Liver (tissue), 9 donors: Measurements from ENCODE around the gene TRIOBP. TPM values are rescaled to one million over a fixed set of nuclear protein-coding genes. Genes with fewer than 3 reads are reported as not detected.

Experiments
- DNase-seq: peaks from one replicate; pipeline ENCODE4 v3.0.0-alpha.2; 2017; ENCODE audit warnings: low spot score
- H3K27ac ChIP-seq, 2 donors: one replicate each; pipeline ENCODE4 v1.7.0; 2013; ENCODE audit warnings: inconsistent platforms in 2 of 2, low read length in 2 of 2, control low read depth in 1 of 2, low read depth in 1 of 2, mild to moderate bottlenecking in 1 of 2
- H3K27me3 ChIP-seq, 4 donors: one replicate each; pipeline versions ENCODE4 v1.6.1 to v1.7.0; 2013; ENCODE audit warnings: low read length in 3 of 4, inconsistent platforms in 1 of 4, mild to moderate bottlenecking in 1 of 4, moderate library complexity in 1 of 4; ENCODE audit not compliant: control insufficient read depth in 4 of 4, insufficient read depth in 4 of 4
- H3K36me3 ChIP-seq, 4 donors: one replicate each; pipeline versions ENCODE4 v1.6.1 to v1.7.0; 2013; ENCODE audit warnings: low read length in 3 of 4, mild to moderate bottlenecking in 3 of 4, low read depth in 1 of 4, moderate library complexity in 1 of 4; ENCODE audit not compliant: control insufficient read depth in 4 of 4, insufficient read depth in 3 of 4
- H3K4me1 ChIP-seq, 4 donors: one replicate each; pipeline versions ENCODE4 v1.6.1 to v1.7.0; 2013; ENCODE audit warnings: low read length in 3 of 4, mild to moderate bottlenecking in 3 of 4, moderate library complexity in 1 of 4; ENCODE audit not compliant: control insufficient read depth in 4 of 4, insufficient read depth in 4 of 4
- H3K4me3 ChIP-seq, 3 donors: one replicate each; pipeline versions ENCODE4 v1.6.1 to v1.7.0; 2013; ENCODE audit warnings: low read length in 3 of 3, control low read depth in 1 of 3, low read depth in 1 of 3, mild to moderate bottlenecking in 1 of 3
- H3K9ac ChIP-seq, 2 donors: one replicate each; pipeline ENCODE4 v1.7.0; 2013; ENCODE audit warnings: low read length in 2 of 2, mild to moderate bottlenecking in 2 of 2, moderate library complexity in 2 of 2, control low read depth in 1 of 2, low read depth in 1 of 2
- H3K9me3 ChIP-seq, 4 donors: one replicate each; pipeline versions ENCODE4 v1.6.1 to v1.7.0; 2013; ENCODE audit warnings: low read length in 3 of 4; ENCODE audit not compliant: control insufficient read depth in 4 of 4
- ATF3 ChIP-seq: IDR thresholded peaks from 2 replicates; pipeline ENCODE4 v1.6.1; 2016; ENCODE audit warnings: antibody characterized with exemption
- CTCF ChIP-seq: fragments of 150-350 bp; IDR thresholded peaks from 2 replicates; pipeline ENCODE4 v1.5.1; 2017; ENCODE audit warnings: improper control_type of control experiment, low read depth, low read length; ENCODE audit not compliant: missing input control
- EGR1 ChIP-seq, 2 donors: IDR thresholded peaks; 2 replicates each; pipeline ENCODE4 v1.6.1; 2016 to 2018; ENCODE audit warnings: antibody characterized with exemption in 2 of 2, low read depth in 2 of 2
- FOXA1 ChIP-seq: IDR thresholded peaks from 2 replicates; pipeline ENCODE4 v1.6.1; 2016; ENCODE audit warnings: antibody characterized with exemption
- FOXA2 ChIP-seq: IDR thresholded peaks from 2 replicates; pipeline ENCODE4 v1.6.1; 2016; ENCODE audit warnings: antibody characterized with exemption
- GABPA ChIP-seq, 2 donors: IDR thresholded peaks in 1 of 2; conservative IDR thresholded peaks in 1 of 2; 2 replicates each; pipeline ENCODE4 v1.6.1; 2016; ENCODE audit warnings: antibody characterized with exemption in 2 of 2, mild to moderate bottlenecking in 1 of 2, moderate library complexity in 1 of 2
- HNF4A ChIP-seq, 2 donors: conservative IDR thresholded peaks; 2 replicates each; pipeline ENCODE4 v1.6.1; 2016; ENCODE audit warnings: antibody characterized with exemption in 2 of 2, mild to moderate bottlenecking in 2 of 2
- HNF4G ChIP-seq: IDR thresholded peaks from 2 replicates; pipeline ENCODE4 v1.6.1; 2016; ENCODE audit warnings: antibody characterized with exemption
- JUND ChIP-seq, 2 donors: IDR thresholded peaks; 2 replicates each; pipeline ENCODE4 v1.6.1; 2016; ENCODE audit warnings: antibody characterized with exemption in 2 of 2
- NR2F2 ChIP-seq: IDR thresholded peaks from 2 replicates; pipeline ENCODE4 v1.6.1; 2016; ENCODE audit warnings: antibody characterized with exemption
- RAD21 ChIP-seq, 2 donors: IDR thresholded peaks; 2 replicates each; pipeline ENCODE4 v1.6.1; 2016; ENCODE audit warnings: antibody characterized with exemption in 2 of 2, mild to moderate bottlenecking in 2 of 2
- REST ChIP-seq: IDR thresholded peaks from 2 replicates; pipeline ENCODE4 v1.6.1; 2016; ENCODE audit warnings: antibody characterized with exemption, mild to moderate bottlenecking
- RXRA ChIP-seq, 2 donors: IDR thresholded peaks; 2 replicates each; pipeline ENCODE4 v1.6.1; 2017 to 2018; ENCODE audit warnings: antibody characterized with exemption in 2 of 2, mild to moderate bottlenecking in 1 of 2
- SP1 ChIP-seq: IDR thresholded peaks from 2 replicates; pipeline ENCODE4 v1.6.1; 2018; ENCODE audit warnings: antibody characterized with exemption, mild to moderate bottlenecking
- TAF1 ChIP-seq: conservative IDR thresholded peaks from 2 replicates; pipeline ENCODE4 v1.6.1; 2016; ENCODE audit warnings: antibody characterized with exemption, mild to moderate bottlenecking
- YY1 ChIP-seq: IDR thresholded peaks from 2 replicates; pipeline ENCODE4 v1.6.1; 2016; ENCODE audit warnings: antibody characterized with exemption, mild to moderate bottlenecking
- WGBS: extraction: QIAGEN DNeasy Blood & Tissue Kit; methylation state at CpG from one replicate; pipeline ENCODE4 v1.1.7; 2013; 5-methylcytosine and 5-hydroxymethylcytosine counted together
- polyA plus RNA-seq, 2 donors: library from polyadenylated mRNA; stranded (reverse) in 1 of 2; unstranded in 1 of 2; fragments of 200-250 nt in 1 of 2; fragments of >200 nt in 1 of 2; fragmentation: Nextera tagmentation in 1 of 2; extraction: Ambion mirVana in 1 of 2; gene quantifications; one replicate each; pipeline versions ENCODE4 v1.2.1 to v1.2.3, GENCODE V29; 2013 to 2015
- total RNA-seq, 2 donors: library from RNA; depleted of rRNA; stranded (reverse); fragments of >200 nt; gene quantifications; one replicate each; pipeline ENCODE4 v1.2.3, GENCODE V29; 2014
- TF ChIP-seq, protein P1 (sequence below): IDR thresholded peaks from 2 replicates; pipeline ENCODE4 v1.6.1; 2016; ENCODE audit warnings: antibody characterized with exemption
- TF ChIP-seq, protein P2 (sequence below): IDR thresholded peaks from 2 replicates; pipeline ENCODE4 v1.6.1; 2016; ENCODE audit warnings: antibody characterized with exemption
- donor health status: healthy.
- donor health status: healthy.
- donor health status: healthy.
- donor health status: healthy.
- donor health status: healthy.

Gene TRIOBP
- total and polyA plus RNA-seq, 4 donors = 4.8 to 41.1 (median 21.6) TPM

- no peak overlapping the region for H3K9ac ChIP-seq
- H3K27me3 ChIP-seq = no peaks in the 10 kb centered on the region
- TF ChIP-seq HNF4G (peak; percentile 97), NR2F2 (peak; percentile 57), JUND (IDR thresholded peaks at IDR 0.05) (peak in 1 of 2 donors; percentile 54), ATF3 (no peak), GABPA (IDR thresholded peaks at IDR 0.05 in 1 of 2, conservative IDR thresholded peaks at IDR 0.05 in 1 of 2) (no peak), RAD21 (IDR thresholded peaks at IDR 0.05) (peak; percentile 28 to 51), REST (peak; percentile 40), YY1 (peak; percentile 51), CTCF (no peak), FOXA1 (no peak), HNF4A (conservative IDR thresholded peaks at IDR 0.05) (peak; percentile 99), RXRA (IDR thresholded peaks at IDR 0.05) (peak; percentile 96 to 98), TAF1 (no peak), SP1 (peak; percentile 83), EGR1 (IDR thresholded peaks at IDR 0.05; ENCODE audit: low read depth in 2 of 2) (no peak), FOXA2 (peak; percentile 53)
- TF ChIP-seq, protein P1, sequence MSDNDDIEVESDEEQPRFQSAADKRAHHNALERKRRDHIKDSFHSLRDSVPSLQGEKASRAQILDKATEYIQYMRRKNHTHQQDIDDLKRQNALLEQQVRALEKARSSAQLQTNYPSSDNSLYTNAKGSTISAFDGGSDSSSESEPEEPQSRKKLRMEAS = peak; percentile 80
- TF ChIP-seq, protein P2, sequence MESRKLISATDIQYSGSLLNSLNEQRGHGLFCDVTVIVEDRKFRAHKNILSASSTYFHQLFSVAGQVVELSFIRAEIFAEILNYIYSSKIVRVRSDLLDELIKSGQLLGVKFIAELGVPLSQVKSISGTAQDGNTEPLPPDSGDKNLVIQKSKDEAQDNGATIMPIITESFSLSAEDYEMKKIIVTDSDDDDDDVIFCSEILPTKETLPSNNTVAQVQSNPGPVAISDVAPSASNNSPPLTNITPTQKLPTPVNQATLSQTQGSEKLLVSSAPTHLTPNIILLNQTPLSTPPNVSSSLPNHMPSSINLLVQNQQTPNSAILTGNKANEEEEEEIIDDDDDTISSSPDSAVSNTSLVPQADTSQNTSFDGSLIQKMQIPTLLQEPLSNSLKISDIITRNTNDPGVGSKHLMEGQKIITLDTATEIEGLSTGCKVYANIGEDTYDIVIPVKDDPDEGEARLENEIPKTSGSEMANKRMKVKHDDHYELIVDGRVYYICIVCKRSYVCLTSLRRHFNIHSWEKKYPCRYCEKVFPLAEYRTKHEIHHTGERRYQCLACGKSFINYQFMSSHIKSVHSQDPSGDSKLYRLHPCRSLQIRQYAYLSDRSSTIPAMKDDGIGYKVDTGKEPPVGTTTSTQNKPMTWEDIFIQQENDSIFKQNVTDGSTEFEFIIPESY = peak; percentile 72
- H3K27ac ChIP-seq = peak overlapping the region; percentile 21 to 66
- DNase-seq = no peak
- H3K9me3 ChIP-seq = no peaks in the 10 kb centered on the region
- H3K36me3 ChIP-seq = peaks cover 0 to 9% (median 2%) of the 10 kb centered on the region in 4 donors
- H3K4me3 ChIP-seq = no peak overlapping the region
- peaks cover 10 to 42% (median 28%) of the 10 kb centered on the region in 4 donors for H3K4me1 ChIP-seq
- 51% methylated on average over 23 of the region's 23 CpGs for WGBS
Measured at GRCh38 chr22:37816543-37817180, 119.8 kb downstream of the TRIOBP start.
